HFFc6 (cell line): Measurements from ENCODE around the gene LRRK1. TPM values are rescaled to one million over a fixed set of nuclear protein-coding genes. Genes with fewer than 3 reads are reported as not detected.

ENCODE experiments used
- DNase-seq: peaks from one replicate; pipeline ENCODE4 v3.0.0-alpha.2; 2018
- H3K27ac Mint-ChIP-seq: 2 replicates; pipeline ENCODE4 v1.8.0; 2020; ENCODE audit warnings: mild to moderate bottlenecking, mixed read lengths
- H3K27me3 Mint-ChIP-seq: 2 replicates; pipeline ENCODE4 v1.8.0; 2021; ENCODE audit warnings: mild to moderate bottlenecking, moderate library complexity, mixed read lengths; ENCODE audit not compliant: insufficient read depth
- H3K36me3 Mint-ChIP-seq: 2 replicates; pipeline ENCODE4 v1.8.0; 2021; ENCODE audit warnings: low read depth, mixed read lengths
- H3K4me1 Mint-ChIP-seq: 2 replicates; pipeline ENCODE4 v1.8.0; 2020; ENCODE audit warnings: low read depth, mixed read lengths
- H3K4me3 Mint-ChIP-seq: 2 replicates; pipeline ENCODE4 v1.8.0; 2020; ENCODE audit warnings: mild to moderate bottlenecking, moderate library complexity, mixed read lengths
- H3K9me3 Mint-ChIP-seq: 2 replicates; pipeline ENCODE4 v1.8.0; 2020; ENCODE audit warnings: mild to moderate bottlenecking, mixed read lengths
- total RNA-seq, 6 experiments: library from RNA; stranded (reverse); fragmentation: NEBNext Ultra II Directional; extraction: Animal tissue kit (Norgen Biotek cat#: 25700); gene quantifications; 2 replicates in 1 of 6; 3 replicates in 5 of 6; pipeline ENCODE4 v1.2.3, GENCODE V29; 2021
- TF ChIP-seq, protein P1 (sequence below): fragments of 200-600 bp; sonication (generic); IDR thresholded peaks from 2 replicates; pipeline ENCODE4 v1.5.0; 2021; ENCODE audit warnings: antibody characterized with exemption, mild to moderate bottlenecking

The LRRK1 gene
- total RNA-seq, 6 experiments from 2014 or later = 11.4 to 14.8 (median 13.5) TPM

DNA sequence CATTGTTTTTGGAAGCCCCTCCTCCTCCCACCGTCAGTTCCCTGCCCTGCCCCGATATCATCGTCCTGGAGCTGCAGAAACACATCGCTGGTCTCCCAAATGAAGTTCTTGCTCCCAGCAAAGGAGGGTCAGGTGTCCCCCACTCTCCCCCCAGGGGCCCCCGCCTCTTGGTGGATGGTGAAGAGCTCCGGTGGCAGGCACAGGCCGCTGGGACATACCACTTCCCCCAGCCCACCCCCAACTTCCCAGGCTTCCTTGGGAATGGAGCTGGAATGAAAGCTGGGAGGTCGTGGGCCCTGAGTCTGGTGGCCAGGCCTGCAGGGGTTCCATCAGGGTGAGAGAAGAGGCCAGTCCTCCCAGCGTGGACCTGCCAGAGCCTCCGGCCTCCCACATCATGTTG is 195.0 kb downstream of the LRRK1 start:
- H3K27ac Mint-ChIP-seq = no peak overlapping the region
- no peak for DNase-seq
- H3K36me3 Mint-ChIP-seq = no peaks in the 10 kb centered on the region
- peaks cover 3% of the 10 kb centered on the region for H3K27me3 Mint-ChIP-seq
- TF ChIP-seq, protein P1, sequence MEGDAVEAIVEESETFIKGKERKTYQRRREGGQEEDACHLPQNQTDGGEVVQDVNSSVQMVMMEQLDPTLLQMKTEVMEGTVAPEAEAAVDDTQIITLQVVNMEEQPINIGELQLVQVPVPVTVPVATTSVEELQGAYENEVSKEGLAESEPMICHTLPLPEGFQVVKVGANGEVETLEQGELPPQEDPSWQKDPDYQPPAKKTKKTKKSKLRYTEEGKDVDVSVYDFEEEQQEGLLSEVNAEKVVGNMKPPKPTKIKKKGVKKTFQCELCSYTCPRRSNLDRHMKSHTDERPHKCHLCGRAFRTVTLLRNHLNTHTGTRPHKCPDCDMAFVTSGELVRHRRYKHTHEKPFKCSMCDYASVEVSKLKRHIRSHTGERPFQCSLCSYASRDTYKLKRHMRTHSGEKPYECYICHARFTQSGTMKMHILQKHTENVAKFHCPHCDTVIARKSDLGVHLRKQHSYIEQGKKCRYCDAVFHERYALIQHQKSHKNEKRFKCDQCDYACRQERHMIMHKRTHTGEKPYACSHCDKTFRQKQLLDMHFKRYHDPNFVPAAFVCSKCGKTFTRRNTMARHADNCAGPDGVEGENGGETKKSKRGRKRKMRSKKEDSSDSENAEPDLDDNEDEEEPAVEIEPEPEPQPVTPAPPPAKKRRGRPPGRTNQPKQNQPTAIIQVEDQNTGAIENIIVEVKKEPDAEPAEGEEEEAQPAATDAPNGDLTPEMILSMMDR = no peak
- H3K9me3 Mint-ChIP-seq = no peaks in the 10 kb centered on the region
- H3K4me1 Mint-ChIP-seq = peaks cover 12% of the 10 kb centered on the region
- no peak overlapping the region for H3K4me3 Mint-ChIP-seq

DNA sequence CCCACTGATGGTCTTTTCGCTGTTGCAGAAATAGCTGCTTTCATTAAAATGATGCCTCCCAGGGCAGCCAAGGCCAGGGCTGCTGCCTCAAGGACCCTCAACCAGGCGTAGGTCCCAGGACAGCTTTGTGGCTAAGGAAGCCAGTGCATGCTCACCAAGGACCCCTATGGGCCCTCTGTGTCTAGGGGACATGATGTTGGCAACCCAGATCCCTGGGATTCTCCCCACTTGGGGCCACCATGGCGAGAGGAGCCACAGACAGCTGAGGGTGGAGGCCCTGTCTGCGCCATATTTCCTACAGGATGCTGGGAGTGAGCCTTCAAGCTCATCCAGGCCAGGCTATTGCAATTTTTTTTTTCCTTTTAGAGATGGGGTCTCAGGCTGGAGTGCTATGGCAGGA is 195.5 kb downstream of the LRRK1 start:
- Mint-ChIP-seq H3K27ac (no peak overlapping the region), H3K9me3 (no peaks in the 10 kb centered on the region), H3K36me3 (no peaks in the 10 kb centered on the region), H3K27me3 (peaks cover 3% of the 10 kb centered on the region), H3K4me3 (no peak overlapping the region), H3K4me1 (peaks cover 12% of the 10 kb centered on the region)
- TF ChIP-seq, protein P1 = no peak
- no peak for DNase-seq

DNA sequence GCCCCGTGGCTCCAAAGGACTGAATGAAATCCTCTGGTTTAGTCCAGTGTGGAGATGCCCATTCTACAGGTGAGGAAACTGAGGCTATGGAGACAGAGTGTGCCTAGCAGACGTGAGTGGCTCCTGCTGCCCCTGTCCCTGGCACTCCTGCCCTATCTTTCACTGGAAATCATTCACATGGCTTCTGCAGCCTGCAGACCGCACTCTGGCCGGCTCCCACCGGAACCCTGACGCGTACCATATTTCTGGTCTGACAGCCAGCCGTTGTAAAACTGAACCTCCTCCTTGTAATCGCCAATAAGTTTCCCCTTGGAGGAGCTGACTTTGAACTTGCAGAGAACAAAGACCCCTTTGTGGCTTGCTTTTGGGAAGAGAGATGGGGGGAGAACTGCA is 196.2 kb downstream of the LRRK1 start:
- TF ChIP-seq, protein P1 = no peak
- H3K9me3 Mint-ChIP-seq = no peaks in the 10 kb centered on the region
- H3K36me3 Mint-ChIP-seq = no peaks in the 10 kb centered on the region
- peaks cover 12% of the 10 kb centered on the region for H3K4me1 Mint-ChIP-seq
- peaks cover 3% of the 10 kb centered on the region for H3K27me3 Mint-ChIP-seq
- no peak for DNase-seq
- H3K27ac Mint-ChIP-seq = no peak overlapping the region
- no peak overlapping the region for H3K4me3 Mint-ChIP-seq

DNA sequence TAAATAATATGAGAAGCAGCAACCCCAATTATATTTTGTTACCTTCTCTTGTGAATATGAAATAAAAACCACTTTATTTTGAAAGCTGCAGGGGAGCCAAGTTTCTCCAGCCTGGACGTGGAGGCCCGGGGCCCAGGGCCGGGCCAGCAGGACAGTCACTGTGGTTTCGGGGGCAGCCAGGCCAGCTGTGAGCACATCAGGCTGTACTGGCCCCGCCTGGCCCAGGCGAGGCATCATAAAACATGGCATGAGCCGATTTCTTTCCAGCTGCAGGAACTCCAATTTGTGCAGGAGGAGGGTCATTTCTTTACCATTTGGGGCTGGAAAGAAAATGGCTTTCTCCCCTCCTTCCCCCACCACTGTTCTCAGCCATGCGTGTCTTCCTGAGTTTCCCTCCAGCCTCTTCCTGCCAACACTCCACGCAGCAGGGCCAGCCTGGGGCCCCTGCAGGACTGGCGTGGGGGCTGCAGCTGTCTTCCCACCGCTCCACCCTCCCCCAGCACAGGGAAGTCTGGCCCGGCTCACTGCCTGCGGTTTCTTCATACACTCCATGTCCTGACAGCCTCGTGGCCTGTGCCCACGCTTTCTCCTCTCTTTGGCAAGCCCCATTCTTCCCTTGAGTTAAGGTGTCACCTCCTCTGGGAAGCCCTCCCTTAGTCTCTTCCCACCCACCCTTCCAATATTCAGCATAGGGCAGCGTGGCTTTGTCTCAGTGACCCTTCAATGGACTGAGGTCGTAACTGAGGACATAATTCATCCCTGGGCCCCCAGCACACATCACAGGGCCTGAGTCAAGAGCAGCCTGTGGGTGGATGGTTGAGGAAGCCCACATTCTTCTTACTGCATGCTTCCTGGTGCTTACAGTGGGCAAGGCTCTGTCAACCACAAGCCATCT is 196.9 kb downstream of the LRRK1 start:
- Mint-ChIP-seq H3K4me1 (peaks cover 12% of the 10 kb centered on the region), H3K4me3 (no peak overlapping the region; the same call in 1 of the 2 replicates), H3K27ac (peak overlapping the region; percentile 74)

DNA sequence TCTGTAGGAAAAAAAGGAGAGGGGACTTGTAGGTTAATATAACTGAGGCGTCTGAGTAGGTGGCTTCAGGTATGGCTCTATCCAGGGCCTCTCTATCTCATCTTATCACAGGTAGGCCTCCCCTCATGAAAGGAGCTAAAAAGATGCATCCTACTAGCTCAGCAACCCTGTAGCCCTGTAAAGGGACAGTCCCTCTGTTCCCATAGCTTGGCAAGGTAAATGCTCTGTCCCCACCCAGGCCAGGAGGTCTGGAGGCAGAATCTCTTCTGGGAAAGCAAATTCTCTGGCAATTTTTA is 197.5 kb downstream of the LRRK1 start:
- no peak overlapping the region; the same call in 1 of the 2 replicates for H3K4me3 Mint-ChIP-seq
- no peaks in the 10 kb centered on the region for H3K9me3 Mint-ChIP-seq
- no peak overlapping the region for H3K27ac Mint-ChIP-seq
- DNase-seq = no peak
- peaks cover 3% of the 10 kb centered on the region for H3K27me3 Mint-ChIP-seq
- peaks cover 15% of the 10 kb centered on the region for H3K4me1 Mint-ChIP-seq
- no peaks in the 10 kb centered on the region for H3K36me3 Mint-ChIP-seq
- TF ChIP-seq, protein P1 = no peak

More for the DNA sequence above, 196.9 kb downstream of the LRRK1 start:
- no peak for DNase-seq
- peaks cover 3% of the 10 kb centered on the region for H3K27me3 Mint-ChIP-seq
- H3K36me3 Mint-ChIP-seq = no peaks in the 10 kb centered on the region
- TF ChIP-seq, protein P1 = no peak
- H3K9me3 Mint-ChIP-seq = no peaks in the 10 kb centered on the region
